Prostate gland (tissue), 2 donors: ENCODE measurements around the gene FAM184A. TPM values are rescaled to one million over a fixed set of nuclear protein-coding genes. Genes with fewer than 3 reads are reported as not detected.

Source experiments
- DNase-seq: peaks from one replicate; pipeline ENCODE4 v3.0.0-alpha.2; 2019; ENCODE audit warnings: low spot score
- H3K27ac ChIP-seq, 2 donors: fragments of 200-600 bp; sonication (generic); 2 replicates each; pipeline ENCODE4 v1.5.1; 2017 to 2019
- H3K27me3 ChIP-seq: fragments of 200-600 bp; sonication (generic); replicated peaks from 2 replicates; pipeline ENCODE4 v1.5.1; 2019; ENCODE audit not compliant: insufficient read depth
- H3K36me3 ChIP-seq, 2 donors: fragments of 200-600 bp; sonication (generic); 1 replicate in 1 of 2; 2 replicates in 1 of 2; pipeline versions ENCODE4 v1.5.1 to v1.8.1; 2017 to 2019
- H3K4me1 ChIP-seq: fragments of 200-600 bp; sonication (generic); replicated peaks from 2 replicates; pipeline ENCODE4 v1.5.1; 2019
- H3K4me3 ChIP-seq, 2 donors: fragments of 200-600 bp; sonication (generic); 2 replicates each; pipeline ENCODE4 v1.5.1; 2017 to 2019
- H3K9me3 ChIP-seq: fragments of 200-600 bp; sonication (generic); 2 replicates; pipeline ENCODE4 v1.5.1; 2017
- CTCF ChIP-seq, 4 experiments: fragments of 200-600 bp in 2 of 4; fragments of 450-650 bp in 2 of 4; sonication (generic) in 2 of 4; IDR thresholded peaks; 1 replicate in 3 of 4; 2 replicates in 1 of 4; pipeline ENCODE4 v1.5.1; 2016 to 2019; ENCODE audit warnings: antibody characterized with exemption in 4 of 4, mild to moderate bottlenecking in 2 of 4, moderate library complexity in 2 of 4
- POLR2A ChIP-seq: fragments of 450-650 bp; IDR thresholded peaks from one replicate; pipeline ENCODE4 v1.6.1; 2016; ENCODE audit warnings: antibody characterized with exemption, mild to moderate bottlenecking
- POLR2AphosphoS5 ChIP-seq: sonication (generic); formaldehyde crosslinking; IDR thresholded peaks from one replicate; pipeline ENCODE4 v1.6.1; 2017; ENCODE audit warnings: antibody characterized with exemption
- WGBS: methylation state at CpG from one replicate; pipeline ENCODE4 v1.1.5; 2018; 5-methylcytosine and 5-hydroxymethylcytosine counted together
- intact Hi-C: fragments of 100-400 bp; cut with DNase I; formaldehyde crosslinking; loops from one replicate; pipeline ENCODE4 v1.14.2; 2022
- total RNA-seq, 2 donors: library from RNA; depleted of rRNA; stranded (reverse); fragments of >200 nt; gene quantifications; one replicate each; pipeline ENCODE4 v1.1.0, GENCODE V29; 2016

Gene FAM184A
- total RNA-seq, 2 donors from 2014 or later = 3.6 to 7.6 TPM

- no peak for DNase-seq
- WGBS = 80% methylated on average over 2 of the region's 2 CpGs
- Histone ChIP-seq H3K27me3 (no peaks in the 10 kb centered on the region), H3K4me3 (no peak overlapping the region), H3K9me3 (no peaks in the 10 kb centered on the region), H3K4me1 (no peaks in the 10 kb centered on the region), H3K36me3 (no peaks in the 10 kb centered on the region), H3K27ac (no peak overlapping the region)
- TF ChIP-seq POLR2AphosphoS5 = no peak
- no peak for TF ChIP-seq POLR2A
- no peak for TF ChIP-seq CTCF (IDR thresholded peaks at IDR 0.05)
- intact Hi-C loops = no loop called here
These were observed 12.5 kb downstream of the FAM184A start for GRCh38 chr6:119065955-119066354.

GRCh38 chr6:119065382-119065781 is 13.1 kb downstream of the FAM184A start:
- Histone ChIP-seq H3K4me3 (no peak overlapping the region), H3K36me3 (no peaks in the 10 kb centered on the region), H3K9me3 (no peaks in the 10 kb centered on the region), H3K27me3 (no peaks in the 10 kb centered on the region), H3K4me1 (no peaks in the 10 kb centered on the region), H3K27ac (no peak overlapping the region)
- no peak for DNase-seq
- WGBS = 55% methylated on average over 5 of the region's 5 CpGs
- intact Hi-C loops = no loop called here
- TF ChIP-seq POLR2AphosphoS5 (no peak), CTCF (IDR thresholded peaks at IDR 0.05) (no peak), POLR2A (no peak)

GRCh38 chr6:119063491-119063890 is 15.0 kb downstream of the FAM184A start:
- intact Hi-C loops = no loop called here
- H3K4me1 ChIP-seq = no peaks in the 10 kb centered on the region
- DNase-seq = no peak
- no peaks in the 10 kb centered on the region for H3K9me3 ChIP-seq
- TF ChIP-seq POLR2A = no peak
- no peak for TF ChIP-seq CTCF (IDR thresholded peaks at IDR 0.05)
- TF ChIP-seq POLR2AphosphoS5 = no peak
- H3K36me3 ChIP-seq = no peaks in the 10 kb centered on the region
- H3K27me3 ChIP-seq = no peaks in the 10 kb centered on the region
- 88% methylated on average over 5 of the region's 5 CpGs for WGBS
- no peak overlapping the region for H3K4me3 ChIP-seq
- H3K27ac ChIP-seq = no peak overlapping the region

- H3K4me3 ChIP-seq = no peak overlapping the region
- H3K4me1 ChIP-seq = no peaks in the 10 kb centered on the region
- intact Hi-C loops = no loop called here
- 89% methylated on average over 3 of the region's 3 CpGs for WGBS
- no peaks in the 10 kb centered on the region for H3K27me3 ChIP-seq
- no peaks in the 10 kb centered on the region for H3K9me3 ChIP-seq
- H3K36me3 ChIP-seq = no peaks in the 10 kb centered on the region
- H3K27ac ChIP-seq = no peak overlapping the region
- TF ChIP-seq CTCF (IDR thresholded peaks at IDR 0.05) = no peak
- no peak for TF ChIP-seq POLR2A
- no peak for TF ChIP-seq POLR2AphosphoS5
- no peak for DNase-seq
These were observed 17.2 kb downstream of the FAM184A start for GRCh38 chr6:119061215-119061614.

GRCh38 chr6:119060255-119060907 is 18.1 kb downstream of the FAM184A start:
- H3K27ac ChIP-seq = no peak overlapping the region
- intact Hi-C loops = no loop called here
- no peaks in the 10 kb centered on the region for H3K9me3 ChIP-seq
- H3K27me3 ChIP-seq = no peaks in the 10 kb centered on the region
- H3K4me3 ChIP-seq = no peak overlapping the region
- H3K36me3 ChIP-seq = no peaks in the 10 kb centered on the region
- WGBS = 74% methylated on average over 4 of the region's 4 CpGs
- DNase-seq = no peak
- no peaks in the 10 kb centered on the region for H3K4me1 ChIP-seq
- TF ChIP-seq POLR2AphosphoS5 (no peak), POLR2A (no peak), CTCF (IDR thresholded peaks at IDR 0.05) (no peak)
